Activated B cell treated with CpG ODN at 0.5 μM for 24 hours (primary cell): ENCODE results near the gene C1orf105. TPM values are rescaled to one million over a fixed set of nuclear protein-coding genes. Genes with fewer than 3 reads are reported as not detected.

Source experiments
- ATAC-seq: fragments of 200-7000 bp; cut with Tn5 transposase; one replicate; pipeline ENCODE4 v1.10.0; 2021; ENCODE audit warnings: low read depth, mild to moderate bottlenecking, moderate library complexity
- CTCF ChIA-PET: fragments of 350-600 bp; sonication (Branson Sonifier 250); formaldehyde crosslinking; loops from one replicate; lab custom pipeline; 2021; ENCODE audit warnings: antibody characterized with exemption; lab: Charles Lee
- POLR2A ChIA-PET: fragments of 350-600 bp; sonication (Branson Sonifier 250); formaldehyde crosslinking; loops from one replicate; lab custom pipeline; 2021; ENCODE audit warnings: antibody characterized with exemption; lab: Charles Lee
- DNase-seq: peaks from one replicate; pipeline ENCODE4 v3.0.0; 2022
- H3K27ac Mint-ChIP-seq: one replicate; pipeline ENCODE4 v1.8.0; 2020; ENCODE audit warnings: mixed read lengths
- H3K27me3 Mint-ChIP-seq: one replicate; pipeline ENCODE4 v1.8.0; 2021; ENCODE audit warnings: mixed read lengths
- H3K36me3 Mint-ChIP-seq: one replicate; pipeline ENCODE4 v1.8.0; 2021; ENCODE audit warnings: low read depth, mixed read lengths
- H3K4me1 Mint-ChIP-seq: one replicate; pipeline ENCODE4 v1.8.0; 2021; ENCODE audit warnings: mixed read lengths
- H3K4me3 Mint-ChIP-seq: one replicate; pipeline ENCODE4 v1.8.0; 2020; ENCODE audit warnings: mild to moderate bottlenecking, mixed read lengths
- H3K9me3 Mint-ChIP-seq: one replicate; pipeline ENCODE4 v1.8.0; 2020; ENCODE audit warnings: mixed read lengths
- CTCF ChIP-seq: fragments of 200-600 bp; IDR thresholded peaks from one replicate; pipeline ENCODE4 v1.8.0; 2022; ENCODE audit warnings: antibody characterized with exemption, mild to moderate bottlenecking
- intact Hi-C: fragments of 100-400 bp; cut with micrococcal nuclease; formaldehyde crosslinking; loops from one replicate; pipeline ENCODE4 v1.15.1; 2024
- total RNA-seq: library from RNA; stranded (reverse); gene quantifications from 2 replicates; pipeline ENCODE4 v1.2.3, GENCODE V29; 2022

Gene C1orf105
- total RNA-seq, 1 donor from 2014 or later, result not detected

- no peaks in the 10 kb centered on the region for H3K36me3 Mint-ChIP-seq
- no peak for DNase-seq
- no peaks in the 10 kb centered on the region for H3K4me1 Mint-ChIP-seq
- ChIA-PET CTCF (no interaction called here), POLR2A (no interaction called here)
- no peak for ATAC-seq
- no peak overlapping the region for H3K4me3 Mint-ChIP-seq
- intact Hi-C loops, result no loop called here
- H3K27ac Mint-ChIP-seq, result no peak overlapping the region
- no peak for TF ChIP-seq CTCF
- peaks cover 14% of the 10 kb centered on the region for H3K27me3 Mint-ChIP-seq
- H3K9me3 Mint-ChIP-seq, result no peaks in the 10 kb centered on the region
Observed at GRCh38 chr1:172466795-172467407, 46.4 kb downstream of the C1orf105 start.

GRCh38 chr1:172467446-172467845 is 47.0 kb downstream of the C1orf105 start:
- intact Hi-C loops, result no loop called here
- H3K27me3 Mint-ChIP-seq, result peaks cover 16% of the 10 kb centered on the region
- no peaks in the 10 kb centered on the region for H3K36me3 Mint-ChIP-seq
- ChIA-PET CTCF (no interaction called here), POLR2A (no interaction called here)
- DNase-seq (no peak), ATAC-seq (no peak)
- no peaks in the 10 kb centered on the region for H3K9me3 Mint-ChIP-seq
- no peak overlapping the region for H3K4me3 Mint-ChIP-seq
- H3K27ac Mint-ChIP-seq, result no peak overlapping the region
- no peaks in the 10 kb centered on the region for H3K4me1 Mint-ChIP-seq
- no peak for TF ChIP-seq CTCF

GRCh38 chr1:172468296-172468695 is 47.8 kb downstream of the C1orf105 start:
- H3K4me1 Mint-ChIP-seq, result no peaks in the 10 kb centered on the region
- intact Hi-C loops, result no loop called here
- ChIA-PET CTCF (interaction anchor here (0.7 kb wide), 1 partner anchor 16 kb away, joined by 3 read pairs; no protein-coding TSS in a partner anchor), POLR2A (no interaction called here)
- DNase-seq, result no peak
- no peaks in the 10 kb centered on the region for H3K9me3 Mint-ChIP-seq
- H3K4me3 Mint-ChIP-seq, result no peak overlapping the region
- H3K27ac Mint-ChIP-seq, result no peak overlapping the region
- no peak for ATAC-seq
- TF ChIP-seq CTCF, result no peak
- H3K27me3 Mint-ChIP-seq, result peaks cover 17% of the 10 kb centered on the region
- no peaks in the 10 kb centered on the region for H3K36me3 Mint-ChIP-seq

GRCh38 chr1:172469717-172470116 is 49.2 kb downstream of the C1orf105 start:
- no peaks in the 10 kb centered on the region for H3K9me3 Mint-ChIP-seq
- H3K36me3 Mint-ChIP-seq, result no peaks in the 10 kb centered on the region
- no peaks in the 10 kb centered on the region for H3K4me1 Mint-ChIP-seq
- H3K27ac Mint-ChIP-seq, result no peak overlapping the region
- H3K4me3 Mint-ChIP-seq, result no peak overlapping the region
- CTCF ChIA-PET, result no interaction called here
- intact Hi-C loops, result no loop called here
- TF ChIP-seq CTCF, result no peak
- ATAC-seq, result no peak
- POLR2A ChIA-PET, result no interaction called here
- no peak for DNase-seq
- H3K27me3 Mint-ChIP-seq, result peaks cover 17% of the 10 kb centered on the region

- Mint-ChIP-seq H3K27me3 (peaks cover 20% of the 10 kb centered on the region), H3K9me3 (no peaks in the 10 kb centered on the region), H3K4me3 (no peak overlapping the region), H3K27ac (no peak overlapping the region), H3K4me1 (no peaks in the 10 kb centered on the region), H3K36me3 (no peaks in the 10 kb centered on the region)
- no peak for ATAC-seq
- POLR2A ChIA-PET, result no interaction called here
- no peak for DNase-seq
- intact Hi-C loops, result no loop called here
- no peak for TF ChIP-seq CTCF
- CTCF ChIA-PET, result no interaction called here
Observed at GRCh38 chr1:172470149-172470548, 49.7 kb downstream of the C1orf105 start.
